Large intestine (tissue), 3 donors: ENCODE results near the gene MARCKSL1. TPM values are rescaled to one million over a fixed set of nuclear protein-coding genes. Genes with fewer than 3 reads are reported as not detected.
A peak's percentile ranks its signal among the peaks of the same experiment; 100 is the strongest.

Experiments used
- DNase-seq, 2 donors: peaks; one replicate each; pipeline versions ENCODE4 v3.0.0 to v3.0.0-alpha.2; 2013
- H3K27ac ChIP-seq: one replicate; pipeline ENCODE4 v1.5.1; 2013; ENCODE audit warnings: low read length
- H3K27me3 ChIP-seq: 2 replicates; pipeline ENCODE4 v1.6.1; 2013; ENCODE audit warnings: low read length; ENCODE audit not compliant: control insufficient read depth, insufficient read depth
- H3K36me3 ChIP-seq: 2 replicates; pipeline ENCODE4 v1.6.1; 2013; ENCODE audit warnings: low read length; ENCODE audit not compliant: control insufficient read depth, insufficient read depth
- H3K4me1 ChIP-seq: one replicate; pipeline ENCODE4 v1.6.1; 2013; ENCODE audit warnings: low read length; ENCODE audit not compliant: control insufficient read depth, insufficient read depth
- H3K4me3 ChIP-seq: one replicate; pipeline ENCODE4 v1.5.1; 2013; ENCODE audit warnings: low read length
- H3K9me3 ChIP-seq: one replicate; pipeline ENCODE4 v1.6.1; 2013; ENCODE audit warnings: mild to moderate bottlenecking, low read depth, low read length, moderate library complexity; ENCODE audit not compliant: control insufficient read depth
- WGBS: methylation state at CpG from one replicate; pipeline ENCODE4 v1.1.5; 2013; ENCODE audit warnings: low lambda C conversion rate; ENCODE audit not compliant: insufficient coverage; 5-methylcytosine and 5-hydroxymethylcytosine counted together
- polyA plus RNA-seq: library from polyadenylated mRNA; unstranded; fragments of 120-200 nt; gene quantifications from one replicate; pipeline ENCODE4 v1.2.1, GENCODE V29; 2013

Gene MARCKSL1
- polyA plus RNA-seq, 1 donor = 139 TPM

DNA sequence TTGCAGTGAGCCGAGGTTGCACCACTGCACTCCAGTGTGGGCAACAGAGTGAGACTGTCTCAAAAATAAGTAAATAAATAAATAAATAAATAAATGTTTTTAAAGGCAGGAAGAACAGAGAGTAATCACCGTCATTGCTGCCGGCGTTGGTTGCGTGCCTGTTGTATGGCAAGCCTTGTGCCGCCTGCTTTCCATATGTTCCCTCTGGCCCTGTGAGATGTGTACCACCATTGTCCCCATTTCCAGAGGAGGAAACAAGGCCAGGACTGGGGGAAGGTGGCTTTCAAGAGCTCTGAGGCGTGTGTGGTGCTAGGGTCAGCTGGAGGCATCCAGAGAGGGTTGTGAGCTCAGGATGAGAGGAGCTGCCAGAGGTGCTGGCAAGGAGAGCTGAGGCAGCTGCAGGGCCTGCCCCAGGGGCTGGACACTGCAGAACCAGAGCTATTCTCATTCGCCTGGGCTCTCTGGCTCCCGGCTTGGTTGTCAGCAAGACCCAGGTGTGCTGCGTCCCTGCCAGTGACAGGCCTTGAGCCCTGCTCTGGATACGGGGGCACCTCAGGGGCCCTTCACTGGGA is 5.2 kb upstream of the MARCKSL1 start:
- Histone ChIP-seq H3K27ac (no peak overlapping the region), H3K9me3 (no peaks in the 10 kb centered on the region), H3K4me1 (peaks cover 34% of the 10 kb centered on the region), H3K36me3 (no peaks in the 10 kb centered on the region), H3K4me3 (no peak overlapping the region), H3K27me3 (no peaks in the 10 kb centered on the region)
- no peak for DNase-seq
- no CpG with 5 or more reads among the region's 11 CpGs for WGBS

- WGBS = no CpG with 5 or more reads among the region's 5 CpGs
- H3K27ac ChIP-seq = no peak overlapping the region
- DNase-seq = no peak
- H3K4me3 ChIP-seq = no peak overlapping the region
- peaks cover 1% of the 10 kb centered on the region for H3K36me3 ChIP-seq
- no peaks in the 10 kb centered on the region for H3K27me3 ChIP-seq
- H3K4me1 ChIP-seq = peaks cover 26% of the 10 kb centered on the region
- H3K9me3 ChIP-seq = no peaks in the 10 kb centered on the region
These were observed 3.4 kb upstream of the MARCKSL1 start for GRCh38 chr1:32339363-32339978.

- Histone ChIP-seq H3K27ac (peak overlapping the region; percentile 17), H3K27me3 (no peaks in the 10 kb centered on the region), H3K4me1 (peaks cover 34% of the 10 kb centered on the region), H3K36me3 (peaks cover 9% of the 10 kb centered on the region), H3K9me3 (no peaks in the 10 kb centered on the region), H3K4me3 (no peak overlapping the region)
- WGBS = no CpG with 5 or more reads among the region's 14 CpGs
- no peak for DNase-seq
These were observed 2.7 kb upstream of the MARCKSL1 start for GRCh38 chr1:32338637-32339145.

DNA sequence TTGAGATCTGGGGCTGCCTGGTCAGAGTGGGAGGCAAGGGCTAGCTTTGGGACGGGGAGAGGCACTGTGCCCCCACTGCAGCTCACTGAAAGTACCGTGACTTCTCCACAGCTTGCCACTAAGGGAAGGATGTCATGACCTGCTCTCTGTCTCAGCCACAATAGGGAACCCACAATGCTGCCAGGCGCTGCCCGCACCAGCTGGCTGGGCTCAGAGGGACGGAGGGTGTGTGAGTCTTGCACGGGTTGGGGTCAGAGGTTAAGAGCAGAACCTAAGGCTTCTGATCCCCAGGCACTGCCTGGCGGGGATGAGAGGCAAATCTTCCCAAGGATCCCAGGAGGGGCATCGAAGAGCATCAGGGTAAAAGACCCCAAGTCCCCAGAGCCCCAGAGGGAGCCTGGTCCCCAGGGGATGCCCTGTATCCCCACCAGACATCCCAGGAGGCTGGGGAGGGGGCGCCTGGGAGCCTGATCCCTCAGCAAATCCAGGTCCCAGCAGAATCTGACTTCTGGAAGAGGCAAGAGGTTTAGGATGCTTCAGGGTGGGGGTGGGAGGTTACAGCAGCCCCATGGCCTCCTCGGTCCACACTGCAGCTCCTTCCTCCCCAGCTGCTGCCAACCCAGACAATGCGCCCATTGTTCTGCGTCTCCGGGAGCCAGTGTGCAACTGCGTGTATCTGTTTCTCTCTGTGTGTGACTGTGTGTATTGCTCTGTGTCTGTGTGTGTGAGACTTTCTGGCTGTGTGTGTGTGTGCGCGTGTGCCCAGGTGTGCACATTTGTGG is 2.0 kb upstream of the MARCKSL1 start:
- Histone ChIP-seq H3K27ac (peak overlapping the region; percentile 17), H3K9me3 (no peaks in the 10 kb centered on the region), H3K4me3 (no peak overlapping the region), H3K36me3 (peaks cover 15% of the 10 kb centered on the region), H3K27me3 (no peaks in the 10 kb centered on the region), H3K4me1 (peaks cover 37% of the 10 kb centered on the region)
- DNase-seq = peak in 1 of 2 donors; percentile 69
- WGBS = no CpG with 5 or more reads among the region's 16 CpGs

- no peaks in the 10 kb centered on the region for H3K9me3 ChIP-seq
- H3K27me3 ChIP-seq = no peaks in the 10 kb centered on the region
- no peak overlapping the region for H3K4me3 ChIP-seq
- no CpG with 5 or more reads among the region's 8 CpGs for WGBS
- no peak for DNase-seq
- H3K4me1 ChIP-seq = peaks cover 37% of the 10 kb centered on the region
- H3K36me3 ChIP-seq = peaks cover 25% of the 10 kb centered on the region
- no peak overlapping the region for H3K27ac ChIP-seq
These were observed 1.1 kb upstream of the MARCKSL1 start for GRCh38 chr1:32336963-32337675.

- Histone ChIP-seq H3K4me1 (peaks cover 34% of the 10 kb centered on the region), H3K36me3 (peaks cover 30% of the 10 kb centered on the region), H3K27me3 (no peaks in the 10 kb centered on the region), H3K4me3 (peak overlapping the region; percentile 34), H3K9me3 (no peaks in the 10 kb centered on the region), H3K27ac (no peak overlapping the region)
- WGBS = no CpG with 5 or more reads among the region's 15 CpGs
- no peak for DNase-seq
These were observed 529 bp upstream of the MARCKSL1 start for GRCh38 chr1:32336591-32336932.

DNA sequence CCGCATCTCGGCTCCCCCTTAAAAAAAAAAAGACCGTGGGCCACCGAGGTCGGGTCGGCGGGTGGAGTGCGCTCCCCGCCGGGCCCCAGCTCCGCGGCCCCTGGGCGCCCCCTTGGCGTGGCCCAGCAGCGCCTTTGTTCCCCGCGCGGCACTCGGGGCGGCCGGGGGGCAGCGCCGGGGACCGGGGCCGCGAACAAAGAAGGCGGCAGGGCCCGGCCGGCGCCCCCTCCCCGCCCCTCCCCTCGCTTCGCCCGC is 571 bp downstream of the MARCKSL1 start:
- DNase-seq = no peak
- peaks cover 34% of the 10 kb centered on the region for H3K4me1 ChIP-seq
- peak overlapping the region; percentile 71 for H3K4me3 ChIP-seq
- peaks cover 41% of the 10 kb centered on the region for H3K36me3 ChIP-seq
- no peaks in the 10 kb centered on the region for H3K27me3 ChIP-seq
- WGBS = no CpG with 5 or more reads among the region's 34 CpGs
- no peaks in the 10 kb centered on the region for H3K9me3 ChIP-seq
- H3K27ac ChIP-seq = peak overlapping the region; percentile 36

DNA sequence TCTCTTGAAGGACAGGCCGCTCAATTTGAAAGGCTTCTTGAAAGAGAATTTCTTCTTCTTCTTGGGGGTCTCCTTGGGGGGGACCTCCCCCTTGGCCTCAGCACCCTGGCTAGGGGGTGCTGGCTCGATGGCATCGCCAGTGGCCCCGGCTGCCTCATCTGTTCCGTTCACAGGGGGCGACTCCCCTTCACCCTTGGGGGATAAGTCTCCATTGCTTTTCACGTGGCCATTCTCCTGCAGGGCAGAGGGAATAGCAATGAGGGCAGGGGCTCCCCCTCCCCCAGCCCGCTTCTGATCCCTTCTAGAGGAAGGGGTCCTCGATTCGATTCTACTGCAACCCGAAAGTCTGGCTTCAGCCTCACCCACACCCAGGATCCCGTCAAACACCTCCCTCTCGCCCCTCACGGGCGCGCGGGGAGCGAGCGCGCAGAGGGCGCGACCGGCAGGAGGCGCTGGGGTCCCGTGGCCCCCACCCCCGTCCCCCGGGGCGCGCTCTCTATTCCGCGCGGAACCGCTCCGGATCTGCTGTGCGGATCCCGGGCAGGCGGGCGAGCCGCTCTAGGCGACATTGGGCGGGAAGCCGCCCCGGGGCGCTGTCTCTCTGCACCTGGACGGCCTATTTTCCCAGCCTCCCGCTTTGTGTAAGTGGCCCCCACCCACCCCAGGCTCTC is 1.0 kb downstream of the MARCKSL1 start:
- Histone ChIP-seq H3K36me3 (peaks cover 46% of the 10 kb centered on the region), H3K27ac (peak overlapping the region; percentile 36), H3K4me1 (peaks cover 34% of the 10 kb centered on the region), H3K4me3 (peak overlapping the region; percentile 71), H3K9me3 (no peaks in the 10 kb centered on the region), H3K27me3 (no peaks in the 10 kb centered on the region)
- peak; percentile 48 to 67 for DNase-seq
- no CpG with 5 or more reads among the region's 46 CpGs for WGBS

- DNase-seq = peak in 1 of 2 donors; percentile 41
- no CpG with 5 or more reads among the region's 9 CpGs for WGBS
- H3K27ac ChIP-seq = peak overlapping the region; percentile 36
These were observed 1.7 kb downstream of the MARCKSL1 start for GRCh38 chr1:32334274-32334861.

More at GRCh38 chr1:32334274-32334861, 1.7 kb downstream of the MARCKSL1 start:
- Histone ChIP-seq H3K4me3 (peak overlapping the region; percentile 71), H3K36me3 (peaks cover 52% of the 10 kb centered on the region), H3K4me1 (peaks cover 34% of the 10 kb centered on the region), H3K9me3 (no peaks in the 10 kb centered on the region), H3K27me3 (no peaks in the 10 kb centered on the region)
